T-helper 2 cell treated with Interferon-gamma antibody and Interleukin-4, amounts not matched to agents 5 μg/mL and 100 μg/mL, for 36 hours (primary cell): ENCODE results near the gene GIT2.

Experiments
- DNase-seq: peaks from one replicate; pipeline ENCODE4 v3.0.0; 2021; ENCODE audit warnings: low spot score
- H3K27ac Mint-ChIP-seq: one replicate; pipeline ENCODE4 v1.8.0; 2021; ENCODE audit warnings: mild to moderate bottlenecking, mixed read lengths
- H3K27me3 Mint-ChIP-seq: one replicate; pipeline ENCODE4 v1.8.0; 2021; ENCODE audit warnings: low read depth, mixed read lengths
- H3K36me3 Mint-ChIP-seq: one replicate; pipeline ENCODE4 v1.8.0; 2021; ENCODE audit warnings: low read depth, mixed read lengths
- H3K4me1 Mint-ChIP-seq: one replicate; pipeline ENCODE4 v1.8.0; 2021; ENCODE audit warnings: low read depth, mixed read lengths
- H3K4me3 Mint-ChIP-seq: one replicate; pipeline ENCODE4 v1.8.0; 2022; ENCODE audit warnings: mild to moderate bottlenecking, moderate library complexity, mixed read lengths
- H3K9me3 Mint-ChIP-seq: one replicate; pipeline ENCODE4 v1.8.0; 2021; ENCODE audit warnings: mixed read lengths

Gene GIT2, protein sequence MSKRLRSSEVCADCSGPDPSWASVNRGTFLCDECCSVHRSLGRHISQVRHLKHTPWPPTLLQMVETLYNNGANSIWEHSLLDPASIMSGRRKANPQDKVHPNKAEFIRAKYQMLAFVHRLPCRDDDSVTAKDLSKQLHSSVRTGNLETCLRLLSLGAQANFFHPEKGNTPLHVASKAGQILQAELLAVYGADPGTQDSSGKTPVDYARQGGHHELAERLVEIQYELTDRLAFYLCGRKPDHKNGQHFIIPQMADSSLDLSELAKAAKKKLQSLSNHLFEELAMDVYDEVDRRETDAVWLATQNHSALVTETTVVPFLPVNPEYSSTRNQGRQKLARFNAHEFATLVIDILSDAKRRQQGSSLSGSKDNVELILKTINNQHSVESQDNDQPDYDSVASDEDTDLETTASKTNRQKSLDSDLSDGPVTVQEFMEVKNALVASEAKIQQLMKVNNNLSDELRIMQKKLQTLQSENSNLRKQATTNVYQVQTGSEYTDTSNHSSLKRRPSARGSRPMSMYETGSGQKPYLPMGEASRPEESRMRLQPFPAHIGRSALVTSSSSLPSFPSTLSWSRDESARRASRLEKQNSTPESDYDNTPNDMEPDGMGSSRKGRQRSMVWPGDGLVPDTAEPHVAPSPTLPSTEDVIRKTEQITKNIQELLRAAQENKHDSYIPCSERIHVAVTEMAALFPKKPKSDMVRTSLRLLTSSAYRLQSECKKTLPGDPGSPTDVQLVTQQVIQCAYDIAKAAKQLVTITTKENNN

GRCh38 chr12:109995686-109996482 lies at the start of gene GIT2:
TSS of gene GIT2 (minus strand) at chr12:109996368. CDS start at chr12:109996224, 144 bp downstream.
- peaks cover 32% of the 10 kb centered on the region for H3K36me3 Mint-ChIP-seq
- DNase-seq = peak; percentile 96
- H3K4me3 Mint-ChIP-seq = peak within 1 kb of the TSS; percentile 89
- H3K4me1 Mint-ChIP-seq = peaks cover 37% of the 10 kb centered on the region
- no peaks in the 10 kb centered on the region for H3K27me3 Mint-ChIP-seq
- H3K9me3 Mint-ChIP-seq = no peaks in the 10 kb centered on the region
- H3K27ac Mint-ChIP-seq = peak within 1 kb of the TSS; percentile 90

GRCh38 chr12:110042264-110042663 lies 46.1 kb upstream of the GIT2 start:
- Mint-ChIP-seq H3K27ac (peak overlapping the region; percentile 82), H3K9me3 (no peaks in the 10 kb centered on the region)

GRCh38 chr12:110039085-110039807 lies 43.1 kb upstream of the GIT2 start:
- H3K27ac Mint-ChIP-seq = peak overlapping the region; percentile 92
- no peaks in the 10 kb centered on the region for H3K27me3 Mint-ChIP-seq
- H3K4me1 Mint-ChIP-seq = peaks cover 41% of the 10 kb centered on the region
- peak; percentile 21 for DNase-seq
- peak overlapping the region; percentile 49 for H3K4me3 Mint-ChIP-seq
- peaks cover 63% of the 10 kb centered on the region for H3K36me3 Mint-ChIP-seq
- no peaks in the 10 kb centered on the region for H3K9me3 Mint-ChIP-seq

More at GRCh38 chr12:110042264-110042663, 46.1 kb upstream of the GIT2 start:
- H3K36me3 Mint-ChIP-seq = peaks cover 50% of the 10 kb centered on the region
- H3K27me3 Mint-ChIP-seq = no peaks in the 10 kb centered on the region
- DNase-seq = no peak
- no peak overlapping the region for H3K4me3 Mint-ChIP-seq
- peaks cover 46% of the 10 kb centered on the region for H3K4me1 Mint-ChIP-seq

DNA sequence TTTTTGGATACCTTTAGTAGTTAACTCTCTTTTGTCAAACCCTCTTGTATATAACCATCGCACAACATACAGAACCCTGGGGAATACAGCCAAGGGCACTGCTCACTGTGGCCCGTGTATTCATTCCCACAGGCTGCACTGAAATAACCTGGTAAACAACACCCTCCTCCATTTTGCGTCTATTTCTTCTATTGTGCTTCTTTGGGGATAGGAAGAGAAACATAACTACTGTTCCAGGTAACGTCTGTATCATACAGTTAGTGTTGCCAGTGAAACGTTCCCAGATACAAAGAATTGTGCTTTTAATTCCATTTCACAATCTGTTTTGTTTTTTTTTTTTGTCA lies 42.5 kb upstream of the GIT2 start:
- no peaks in the 10 kb centered on the region for H3K27me3 Mint-ChIP-seq
- peaks cover 39% of the 10 kb centered on the region for H3K4me1 Mint-ChIP-seq
- H3K36me3 Mint-ChIP-seq = peaks cover 65% of the 10 kb centered on the region
- H3K27ac Mint-ChIP-seq = peak overlapping the region; percentile 67
- no peaks in the 10 kb centered on the region for H3K9me3 Mint-ChIP-seq
- DNase-seq = no peak
- no peak overlapping the region for H3K4me3 Mint-ChIP-seq

DNA sequence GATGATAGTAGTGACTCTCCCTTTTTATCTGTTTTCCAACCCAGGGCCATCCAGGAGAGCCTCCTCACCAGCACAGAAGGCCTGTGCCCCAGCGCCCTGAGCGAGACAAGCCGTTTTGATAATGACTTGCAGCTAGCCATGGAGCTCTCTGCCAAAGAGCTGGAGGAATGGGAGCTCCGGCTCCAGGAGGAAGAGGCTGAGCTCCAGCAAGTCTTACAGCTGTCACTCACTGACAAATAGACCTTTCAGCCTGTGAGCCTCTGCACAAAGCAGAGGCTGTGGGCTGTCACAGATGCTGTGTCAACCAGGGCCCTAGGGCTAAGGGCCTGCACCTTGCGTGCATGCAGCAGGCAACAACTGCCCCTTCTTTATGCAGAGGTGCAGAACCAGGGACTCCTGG lies 41.1 kb upstream of the GIT2 start:
- Mint-ChIP-seq H3K4me1 (peaks cover 31% of the 10 kb centered on the region), H3K36me3 (peaks cover 66% of the 10 kb centered on the region), H3K27ac (no peak overlapping the region), H3K27me3 (no peaks in the 10 kb centered on the region), H3K9me3 (no peaks in the 10 kb centered on the region), H3K4me3 (no peak overlapping the region)
- no peak for DNase-seq

DNA sequence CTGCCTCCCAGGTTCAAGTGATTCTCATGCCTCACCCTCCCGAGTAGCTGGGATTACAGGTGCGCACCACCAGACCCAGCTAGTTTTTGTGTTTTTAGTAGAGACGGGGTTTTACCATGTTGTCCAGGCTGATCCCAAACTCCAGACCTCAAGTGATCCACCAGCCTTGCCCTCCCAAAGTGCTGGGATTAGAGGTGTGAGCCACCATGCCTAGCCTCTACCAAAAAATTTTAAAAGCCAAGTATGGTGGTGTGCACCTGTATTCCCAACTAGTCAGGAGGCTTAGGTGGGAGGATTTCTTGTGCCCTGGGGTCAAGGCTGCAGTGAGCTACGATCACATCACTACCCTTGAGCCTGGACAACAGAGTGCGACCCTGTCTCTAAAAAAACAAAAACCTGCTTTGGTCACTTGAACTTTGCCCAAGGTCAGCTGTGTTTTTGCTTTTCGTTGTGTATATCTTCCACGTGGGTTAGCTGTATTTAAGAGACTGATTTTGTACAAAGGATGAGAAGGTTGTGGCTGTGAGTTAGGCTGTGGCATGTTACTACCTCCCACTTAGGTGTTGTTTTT lies 39.5 kb upstream of the GIT2 start:
- Mint-ChIP-seq H3K27ac (peak overlapping the region; percentile 42), H3K27me3 (no peaks in the 10 kb centered on the region), H3K36me3 (peaks cover 62% of the 10 kb centered on the region), H3K9me3 (no peaks in the 10 kb centered on the region), H3K4me3 (no peak overlapping the region), H3K4me1 (peaks cover 23% of the 10 kb centered on the region)
- DNase-seq = no peak

- no peak overlapping the region for H3K27ac Mint-ChIP-seq
- H3K36me3 Mint-ChIP-seq = peaks cover 58% of the 10 kb centered on the region
Measured at GRCh38 chr12:110033888-110034287, 37.7 kb upstream of the GIT2 start.

GRCh38 chr12:110029290-110029815 lies 33.2 kb upstream of the GIT2 start:
- H3K9me3 Mint-ChIP-seq = no peaks in the 10 kb centered on the region
- no peak overlapping the region for H3K4me3 Mint-ChIP-seq
- H3K27me3 Mint-ChIP-seq = no peaks in the 10 kb centered on the region
- peaks cover 48% of the 10 kb centered on the region for H3K36me3 Mint-ChIP-seq
- no peak for DNase-seq
- H3K4me1 Mint-ChIP-seq = peaks cover 6% of the 10 kb centered on the region
- no peak overlapping the region for H3K27ac Mint-ChIP-seq

More at GRCh38 chr12:110033888-110034287, 37.7 kb upstream of the GIT2 start:
- H3K4me1 Mint-ChIP-seq = peaks cover 7% of the 10 kb centered on the region
- no peaks in the 10 kb centered on the region for H3K9me3 Mint-ChIP-seq
- H3K4me3 Mint-ChIP-seq = no peak overlapping the region
- no peaks in the 10 kb centered on the region for H3K27me3 Mint-ChIP-seq
- no peak for DNase-seq

DNA sequence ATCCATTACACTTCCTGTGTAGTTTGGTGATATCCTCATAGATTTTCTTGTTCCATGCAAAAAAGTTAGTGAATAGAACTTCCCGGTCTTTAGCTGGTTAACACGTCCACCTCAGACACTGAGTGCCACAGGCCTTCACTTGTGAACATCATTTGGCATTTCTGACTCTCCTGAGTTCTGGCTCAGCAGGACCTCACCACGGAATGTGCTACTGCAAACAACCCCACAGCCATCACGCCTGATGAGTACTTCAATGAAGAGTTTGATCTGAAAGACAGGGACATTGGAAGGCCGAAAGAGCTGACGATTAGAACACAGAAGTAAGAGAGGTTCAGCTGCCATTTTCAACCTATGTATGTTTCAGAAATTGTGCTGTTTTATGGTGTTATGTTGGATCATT lies 32.2 kb upstream of the GIT2 start:
- no peak overlapping the region for H3K4me3 Mint-ChIP-seq
- peaks cover 51% of the 10 kb centered on the region for H3K36me3 Mint-ChIP-seq
- H3K27ac Mint-ChIP-seq = no peak overlapping the region
- H3K4me1 Mint-ChIP-seq = peaks cover 11% of the 10 kb centered on the region
- no peaks in the 10 kb centered on the region for H3K9me3 Mint-ChIP-seq
- H3K27me3 Mint-ChIP-seq = no peaks in the 10 kb centered on the region
- DNase-seq = no peak

DNA sequence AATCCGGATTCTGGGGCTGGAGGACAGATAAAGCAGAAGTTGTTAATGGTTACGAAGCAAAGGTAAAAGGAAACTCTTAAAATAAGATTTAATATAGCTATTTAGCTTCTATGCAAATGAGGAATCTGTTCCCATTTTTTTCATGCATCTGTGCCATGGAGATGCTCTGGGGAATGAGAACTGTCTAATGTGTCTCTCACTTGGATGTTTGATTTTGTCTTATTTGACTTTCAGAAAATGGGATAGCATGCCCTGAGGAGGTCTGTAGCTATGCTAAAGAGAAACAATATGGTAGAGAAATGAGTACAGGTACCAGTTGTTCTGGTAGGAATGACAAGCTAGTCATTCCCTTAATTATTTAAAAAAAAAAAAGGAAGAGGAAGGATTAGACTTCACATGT lies 27.9 kb upstream of the GIT2 start:
- Mint-ChIP-seq H3K27me3 (no peaks in the 10 kb centered on the region), H3K36me3 (peaks cover 61% of the 10 kb centered on the region), H3K4me1 (peaks cover 14% of the 10 kb centered on the region), H3K27ac (no peak overlapping the region), H3K9me3 (no peaks in the 10 kb centered on the region), H3K4me3 (no peak overlapping the region)
- no peak for DNase-seq

DNA sequence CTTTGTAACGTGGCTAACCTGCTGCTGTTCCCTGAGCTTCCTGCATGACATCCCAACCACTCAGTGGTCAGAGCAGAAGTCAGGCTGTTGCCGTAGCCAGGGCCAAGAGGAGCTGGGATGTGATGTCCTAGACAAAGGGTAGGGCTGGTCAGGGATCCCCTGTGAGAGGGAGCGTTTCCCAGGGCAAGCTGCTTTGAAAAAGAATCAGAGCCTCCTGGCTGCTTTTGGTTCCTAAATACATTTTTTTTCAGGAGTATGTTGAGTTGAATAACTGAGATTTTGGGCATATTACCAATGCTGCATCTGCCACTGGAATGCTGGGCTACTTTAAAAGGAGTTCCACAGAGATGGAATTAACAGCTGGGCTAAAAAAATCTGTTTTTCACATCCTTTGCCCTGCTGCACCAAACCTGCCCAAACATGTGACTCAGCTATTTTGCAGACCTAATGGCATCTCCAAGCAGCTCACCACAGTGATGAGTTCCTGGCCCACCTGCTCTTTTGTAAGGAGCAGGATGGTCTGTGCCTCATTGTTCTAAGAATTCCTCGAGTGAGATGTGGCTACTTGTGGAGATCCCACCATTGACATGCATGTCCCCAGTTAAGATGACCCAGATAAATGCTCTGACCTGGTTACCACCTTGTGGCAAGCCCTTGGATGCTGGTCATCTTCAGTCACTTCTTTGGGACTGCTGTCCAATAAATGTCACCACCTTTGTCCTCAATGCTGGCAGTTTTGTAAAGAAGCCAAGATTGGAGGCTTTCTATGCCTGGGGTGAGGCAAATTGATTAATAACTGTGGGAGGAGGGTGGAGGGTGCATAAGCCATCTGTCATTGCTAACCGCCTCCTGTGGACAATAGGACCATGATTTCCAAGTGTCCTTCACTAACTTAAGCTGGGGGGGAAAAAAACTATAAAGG lies 27.2 kb upstream of the GIT2 start:
- no peak overlapping the region for H3K4me3 Mint-ChIP-seq
- H3K27ac Mint-ChIP-seq = no peak overlapping the region
- H3K9me3 Mint-ChIP-seq = no peaks in the 10 kb centered on the region
- H3K27me3 Mint-ChIP-seq = no peaks in the 10 kb centered on the region
- H3K4me1 Mint-ChIP-seq = peaks cover 14% of the 10 kb centered on the region
- no peak for DNase-seq
- peaks cover 64% of the 10 kb centered on the region for H3K36me3 Mint-ChIP-seq

DNA sequence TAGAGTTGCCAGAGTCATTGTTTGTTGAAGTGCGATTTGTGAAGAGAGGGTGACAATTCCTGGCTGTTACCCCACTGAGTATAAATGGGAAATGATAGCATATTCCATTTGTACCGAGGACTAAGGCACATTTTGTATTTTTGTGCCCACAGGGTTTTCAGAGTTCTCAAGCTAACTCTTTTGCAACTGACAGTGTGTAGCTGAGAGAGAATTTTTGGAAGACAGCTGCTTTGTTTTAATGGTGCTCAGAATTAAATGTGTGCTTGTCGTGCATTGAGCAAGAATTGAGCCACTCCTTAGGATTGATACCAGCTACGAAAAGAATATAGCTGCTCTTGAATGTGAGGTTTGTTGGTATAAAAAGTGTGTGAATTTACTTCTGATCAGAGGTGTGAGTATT lies 24.8 kb upstream of the GIT2 start:
- Mint-ChIP-seq H3K4me3 (no peak overlapping the region), H3K27me3 (no peaks in the 10 kb centered on the region), H3K36me3 (peaks cover 56% of the 10 kb centered on the region), H3K4me1 (peaks cover 14% of the 10 kb centered on the region), H3K9me3 (no peaks in the 10 kb centered on the region), H3K27ac (no peak overlapping the region)
- no peak for DNase-seq
